Measurements from ENCODE around the gene CDC20. TPM values are rescaled to one million over a fixed set of nuclear protein-coding genes. Genes with fewer than 3 reads are reported as not detected.
"Not testable (repeated sequence)": the region's sequence is repeated elsewhere in the genome, so short reads cannot be mapped to it uniquely, and the experiment has no call there.

Gene CDC20
- total and polyA plus RNA-seq, 2 donors (not counting 1 experiment from before 2014, with no cell fraction given), result 16.7 to 24.1 TPM

DNA sequence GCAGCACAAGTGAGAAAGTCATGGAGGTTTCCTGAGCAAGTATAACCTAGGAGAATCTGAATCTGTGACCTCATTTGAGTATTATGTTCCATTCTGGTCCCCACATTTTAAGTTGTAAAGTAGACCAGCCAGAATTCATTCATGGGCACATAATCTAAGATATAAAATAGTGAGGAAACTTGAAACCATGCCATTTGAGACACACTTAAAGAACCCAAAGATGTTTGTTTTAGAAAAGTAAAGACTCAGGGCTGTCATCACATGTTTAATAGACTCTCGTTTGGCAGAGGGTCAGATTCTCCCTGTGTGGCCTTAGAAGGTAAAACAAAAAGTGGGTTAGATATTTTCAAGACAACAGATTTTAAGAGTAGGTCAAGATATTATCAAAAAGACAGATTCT lies 37.3 kb downstream of the CDC20 start:
- Histone ChIP-seq H3K27me3 (ENCODE audit: control insufficient read depth, insufficient read depth, low read length) (no peaks in the 10 kb centered on the region), H3K27ac (ENCODE audit: insufficient read depth, low read length) (no peak overlapping the region), H3K4me2 (ENCODE audit: extremely low read depth, insufficient read depth, low read length) (no peak overlapping the region), H3K79me2 (ENCODE audit: control insufficient read depth, insufficient read depth, low read length) (peaks cover 5% of the 10 kb centered on the region), H4K20me1 (ENCODE audit: control insufficient read depth, extremely low read depth, insufficient read depth, low read length) (no peaks in the 10 kb centered on the region), H3K9ac (ENCODE audit: insufficient read depth, low read length) (no peak overlapping the region), H2AFZ (ENCODE audit: low read length) (no peak overlapping the region), H3K4me3 (replicated peaks in 1 of 4; ENCODE audit: control extremely low read depth in 1 of 4, insufficient read depth in 1 of 4, low read depth in 3 of 4, low read length in 4 of 4) (no peak overlapping the region), H3K9me3 (ENCODE audit: control insufficient read depth, insufficient read depth, low read depth, low read length) (no peaks in the 10 kb centered on the region), H3K4me1 (ENCODE audit: control insufficient read depth, extremely low read depth, insufficient read depth, low read length) (no peaks in the 10 kb centered on the region), H3K36me3 (ENCODE audit: control insufficient read depth, insufficient read depth, low read length) (no peaks in the 10 kb centered on the region)
- DNase-seq (ENCODE audit: low read depth in 2 of 2), result no peak
- TF ChIP-seq, protein P1, sequence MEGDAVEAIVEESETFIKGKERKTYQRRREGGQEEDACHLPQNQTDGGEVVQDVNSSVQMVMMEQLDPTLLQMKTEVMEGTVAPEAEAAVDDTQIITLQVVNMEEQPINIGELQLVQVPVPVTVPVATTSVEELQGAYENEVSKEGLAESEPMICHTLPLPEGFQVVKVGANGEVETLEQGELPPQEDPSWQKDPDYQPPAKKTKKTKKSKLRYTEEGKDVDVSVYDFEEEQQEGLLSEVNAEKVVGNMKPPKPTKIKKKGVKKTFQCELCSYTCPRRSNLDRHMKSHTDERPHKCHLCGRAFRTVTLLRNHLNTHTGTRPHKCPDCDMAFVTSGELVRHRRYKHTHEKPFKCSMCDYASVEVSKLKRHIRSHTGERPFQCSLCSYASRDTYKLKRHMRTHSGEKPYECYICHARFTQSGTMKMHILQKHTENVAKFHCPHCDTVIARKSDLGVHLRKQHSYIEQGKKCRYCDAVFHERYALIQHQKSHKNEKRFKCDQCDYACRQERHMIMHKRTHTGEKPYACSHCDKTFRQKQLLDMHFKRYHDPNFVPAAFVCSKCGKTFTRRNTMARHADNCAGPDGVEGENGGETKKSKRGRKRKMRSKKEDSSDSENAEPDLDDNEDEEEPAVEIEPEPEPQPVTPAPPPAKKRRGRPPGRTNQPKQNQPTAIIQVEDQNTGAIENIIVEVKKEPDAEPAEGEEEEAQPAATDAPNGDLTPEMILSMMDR (conservative IDR thresholded peaks at IDR 0.05 in 1 of 2, IDR thresholded peaks at IDR 0.05 in 1 of 2; ENCODE audit: low read depth in 1 of 2, low read length in 2 of 2), result no peak
- no peak for TF ChIP-seq EZH2 (IDR thresholded peaks at IDR 0.05; ENCODE audit: low read length, missing control alignments)

DNA sequence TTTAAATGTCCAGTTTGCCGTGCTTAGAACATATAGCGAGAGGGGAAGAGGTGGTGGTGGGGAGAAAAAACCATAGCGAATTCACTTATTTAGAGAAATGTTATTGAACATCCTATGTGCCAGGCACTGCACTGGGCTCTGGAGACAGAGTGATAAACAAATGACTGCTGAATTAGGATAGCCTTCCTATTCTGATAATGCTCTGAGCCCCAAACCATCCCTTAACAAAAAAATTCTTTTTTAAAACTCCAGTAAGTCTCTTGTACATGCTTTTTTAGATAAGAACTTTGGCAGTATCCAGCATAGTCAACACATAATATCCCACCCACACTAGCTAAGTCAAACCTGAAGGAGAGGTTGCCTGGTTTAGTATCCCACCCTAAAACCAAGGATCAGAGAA lies 39.4 kb downstream of the CDC20 start:
- no peak for DNase-seq (ENCODE audit: low read depth in 2 of 2)
- Histone ChIP-seq H2AFZ (ENCODE audit: low read length) (no peak overlapping the region), H3K27me3 (ENCODE audit: control insufficient read depth, insufficient read depth, low read length) (no peaks in the 10 kb centered on the region), H3K27ac (ENCODE audit: insufficient read depth, low read length) (no peak overlapping the region), H3K9ac (ENCODE audit: insufficient read depth, low read length) (no peak overlapping the region), H3K4me2 (ENCODE audit: extremely low read depth, insufficient read depth, low read length) (no peak overlapping the region), H3K4me3 (replicated peaks in 1 of 4; ENCODE audit: control extremely low read depth in 1 of 4, insufficient read depth in 1 of 4, low read depth in 3 of 4, low read length in 4 of 4) (no peak overlapping the region), H4K20me1 (ENCODE audit: control insufficient read depth, extremely low read depth, insufficient read depth, low read length) (no peaks in the 10 kb centered on the region), H3K79me2 (ENCODE audit: control insufficient read depth, insufficient read depth, low read length) (peaks cover 2% of the 10 kb centered on the region), H3K36me3 (ENCODE audit: control insufficient read depth, insufficient read depth, low read length) (no peaks in the 10 kb centered on the region), H3K4me1 (ENCODE audit: control insufficient read depth, extremely low read depth, insufficient read depth, low read length) (no peaks in the 10 kb centered on the region), H3K9me3 (ENCODE audit: control insufficient read depth, insufficient read depth, low read depth, low read length) (no peaks in the 10 kb centered on the region)
- TF ChIP-seq EZH2 (IDR thresholded peaks at IDR 0.05; ENCODE audit: low read length, missing control alignments), result no peak
- TF ChIP-seq, protein P1 (conservative IDR thresholded peaks at IDR 0.05 in 1 of 2, IDR thresholded peaks at IDR 0.05 in 1 of 2; ENCODE audit: low read depth in 1 of 2, low read length in 2 of 2), result no peak

DNA sequence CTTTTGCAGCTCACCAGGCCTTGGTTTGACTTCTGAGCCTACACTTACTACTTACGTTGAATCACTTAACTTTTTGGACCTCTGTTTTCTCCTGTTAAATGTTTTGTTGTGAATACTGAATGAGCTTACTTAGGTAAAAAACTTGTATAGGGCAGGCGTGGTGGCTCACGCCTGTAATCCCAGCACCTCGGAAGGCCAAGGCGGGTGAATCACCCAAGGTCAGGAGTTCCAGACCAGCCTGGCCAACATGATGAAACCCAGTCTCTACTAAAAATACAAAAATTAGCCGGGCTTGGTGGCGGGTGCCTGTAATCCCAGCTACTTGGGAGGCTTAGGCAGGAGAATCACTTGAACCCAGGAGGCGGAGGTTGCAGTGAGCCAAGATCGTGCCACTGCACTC lies 41.7 kb downstream of the CDC20 start:
- not testable (repeated sequence) for H3K27ac ChIP-seq (ENCODE audit: insufficient read depth, low read length); DNase-seq (ENCODE audit: low read depth in 2 of 2); H3K36me3 ChIP-seq (ENCODE audit: control insufficient read depth, insufficient read depth, low read length); H2AFZ ChIP-seq (ENCODE audit: low read length); H3K4me1 ChIP-seq (ENCODE audit: control insufficient read depth, extremely low read depth, insufficient read depth, low read length); H3K27me3 ChIP-seq (ENCODE audit: control insufficient read depth, insufficient read depth, low read length); H3K9me3 ChIP-seq (ENCODE audit: control insufficient read depth, insufficient read depth, low read depth, low read length); H3K4me2 ChIP-seq (ENCODE audit: extremely low read depth, insufficient read depth, low read length); H3K79me2 ChIP-seq (ENCODE audit: control insufficient read depth, insufficient read depth, low read length); H3K4me3 ChIP-seq (replicated peaks in 1 of 4; ENCODE audit: control extremely low read depth in 1 of 4, insufficient read depth in 1 of 4, low read depth in 3 of 4, low read length in 4 of 4); H3K9ac ChIP-seq (ENCODE audit: insufficient read depth, low read length); H4K20me1 ChIP-seq (ENCODE audit: control insufficient read depth, extremely low read depth, insufficient read depth, low read length)

All from fibroblast of lung (primary cell).